ENCODE results near the gene SLC25A39.
"Not testable (repeated sequence)": the region's sequence is repeated elsewhere in the genome, so short reads cannot be mapped to it uniquely, and the experiment has no call there.

The SLC25A39 gene

GRCh38 chr17:44324571-44325275 is at the start of gene SLC25A39:
Gene SLC25A39 (minus strand): TSS chr17:44324823. CDS start chr17:44323562, 1,261 bp downstream.
- DNase-seq: peak; percentile 84

DNA sequence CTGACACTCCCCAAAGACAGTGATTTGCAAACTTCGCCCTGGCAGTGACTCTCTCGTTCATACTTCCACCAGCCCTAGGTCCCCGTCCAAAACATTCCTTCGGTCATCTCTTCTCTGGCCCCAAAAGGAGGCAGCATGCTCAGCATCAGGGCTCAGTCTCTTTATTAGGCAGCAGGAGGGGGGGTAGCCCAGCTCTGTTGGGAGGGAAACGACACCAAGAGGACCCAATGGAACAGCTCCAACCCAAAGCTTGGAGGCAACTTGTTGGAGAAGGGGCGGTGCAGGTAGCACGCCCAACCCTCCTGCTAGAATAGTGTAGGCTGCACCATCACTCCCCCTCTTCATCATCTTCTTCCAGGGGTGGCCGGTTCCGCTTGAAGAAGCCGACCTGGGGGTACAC is 47.4 kb upstream of the SLC25A39 start:
- no peak for DNase-seq

GRCh38 chr17:44369414-44370023 is 44.9 kb upstream of the SLC25A39 start:
- DNase-seq: not testable (repeated sequence)

DNA sequence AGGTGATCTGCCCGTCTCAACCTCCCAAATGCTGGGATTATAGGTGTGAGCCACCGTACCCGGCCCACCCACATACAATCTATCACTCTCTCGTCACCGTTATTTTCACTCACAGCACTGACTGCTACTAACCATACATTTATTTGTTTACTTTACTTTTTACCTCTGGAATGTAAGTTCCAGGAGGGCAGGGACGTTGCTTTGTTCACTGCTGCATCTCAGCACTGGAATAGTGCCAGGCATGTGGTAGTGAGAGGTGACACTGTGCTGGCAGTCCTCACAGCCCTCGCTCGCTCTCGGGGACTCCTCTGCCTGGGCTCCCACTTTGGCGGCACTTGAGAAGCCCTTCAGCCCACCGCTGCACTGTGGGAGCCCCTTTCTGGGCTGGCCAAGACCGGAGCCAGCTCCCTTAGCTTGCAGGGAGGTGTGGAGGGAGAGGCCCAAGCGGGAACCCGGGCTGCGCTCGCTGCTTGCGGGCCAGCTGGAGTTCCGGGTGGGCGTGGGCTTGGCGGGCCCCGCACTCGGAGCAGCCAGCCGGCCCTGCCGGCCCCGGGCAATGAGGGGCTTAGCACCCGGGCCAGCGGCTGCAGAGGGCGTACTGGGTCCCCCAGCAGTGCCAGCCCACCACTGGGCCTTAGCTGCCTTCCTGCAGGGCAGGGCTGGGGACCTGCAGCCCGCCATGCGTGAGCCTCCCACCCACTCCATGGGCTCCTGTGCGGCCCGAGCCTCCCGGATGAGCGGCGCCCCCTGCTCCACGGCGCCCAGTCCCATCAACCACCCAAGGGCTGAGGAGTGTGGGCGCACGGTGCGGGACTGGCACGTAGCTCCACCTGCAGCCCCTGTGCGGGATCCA is 44.0 kb upstream of the SLC25A39 start:
- DNase-seq: not testable (repeated sequence)

DNA sequence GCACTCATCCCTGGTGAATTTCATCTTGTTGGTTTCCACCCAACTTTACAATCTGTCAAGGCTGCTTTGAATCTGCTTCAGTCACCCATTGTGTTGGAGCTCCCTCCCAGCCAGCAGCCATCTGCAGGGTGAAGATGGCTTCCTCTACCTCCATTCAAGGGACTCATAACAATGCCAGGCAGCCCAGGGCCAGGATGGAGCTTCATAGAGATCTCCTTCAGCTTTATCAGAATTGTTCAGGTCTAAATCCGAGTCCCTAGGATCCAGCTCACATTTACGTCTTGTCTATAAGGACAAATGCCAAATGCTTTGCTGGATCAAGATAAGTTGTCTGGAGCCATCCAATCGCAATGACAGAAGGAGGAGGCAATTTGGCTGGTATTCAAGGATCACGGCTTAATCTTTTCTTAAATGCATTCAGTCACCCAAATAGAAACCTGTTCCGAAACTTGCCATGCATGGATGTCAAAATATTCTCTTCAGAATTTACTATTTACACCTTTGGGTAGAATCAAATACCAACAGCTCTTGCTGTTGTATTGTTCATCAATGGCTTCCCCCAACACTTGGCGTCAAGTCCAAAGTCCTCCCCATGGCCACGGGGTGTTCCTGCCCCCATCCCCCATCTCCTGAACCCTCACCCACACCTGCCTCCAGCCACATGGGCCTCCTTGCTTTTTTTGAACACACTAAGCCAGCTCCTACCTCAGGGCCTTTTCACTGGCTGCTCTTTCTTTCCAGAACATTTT is 42.8 kb upstream of the SLC25A39 start:
- no peak for DNase-seq

- DNase-seq: not testable (repeated sequence)
Measured at GRCh38 chr17:44365051-44365450, 40.4 kb upstream of the SLC25A39 start.

DNA sequence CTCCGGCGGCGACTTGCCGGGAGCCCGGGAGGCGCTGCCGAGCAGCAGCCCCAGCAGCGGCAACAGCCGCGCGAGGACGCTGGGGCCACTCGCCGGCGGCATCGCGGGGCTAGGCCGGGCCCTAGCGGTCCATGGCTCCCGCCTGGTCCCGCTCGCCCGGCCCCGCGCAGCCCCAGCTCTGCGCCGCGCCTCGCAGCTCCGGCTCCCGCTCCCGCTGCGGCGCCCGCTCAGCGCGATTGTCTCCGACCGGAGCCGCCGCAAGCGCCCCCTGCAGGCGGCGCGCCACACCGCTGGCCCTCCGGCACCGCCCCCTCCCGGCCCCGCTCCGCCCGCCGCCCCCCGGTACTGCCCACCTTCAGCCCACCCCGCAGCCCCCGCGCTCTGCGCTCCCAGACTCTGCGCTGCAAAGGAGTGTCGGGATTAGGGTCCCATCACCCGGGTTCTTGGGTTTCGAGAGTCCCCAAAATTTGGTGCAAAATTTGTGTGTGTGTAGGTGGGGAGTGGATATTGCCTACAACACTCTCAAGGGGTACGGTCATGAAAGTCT is 39.1 kb upstream of the SLC25A39 start, which contains the start of gene FAM171A2:
FAM171A2 (minus strand) TSS at position 241 of the 547 bp plus-strand sequence; CDS start at position 102, 139 bp downstream.
- DNase-seq: peak; percentile 26

DNA sequence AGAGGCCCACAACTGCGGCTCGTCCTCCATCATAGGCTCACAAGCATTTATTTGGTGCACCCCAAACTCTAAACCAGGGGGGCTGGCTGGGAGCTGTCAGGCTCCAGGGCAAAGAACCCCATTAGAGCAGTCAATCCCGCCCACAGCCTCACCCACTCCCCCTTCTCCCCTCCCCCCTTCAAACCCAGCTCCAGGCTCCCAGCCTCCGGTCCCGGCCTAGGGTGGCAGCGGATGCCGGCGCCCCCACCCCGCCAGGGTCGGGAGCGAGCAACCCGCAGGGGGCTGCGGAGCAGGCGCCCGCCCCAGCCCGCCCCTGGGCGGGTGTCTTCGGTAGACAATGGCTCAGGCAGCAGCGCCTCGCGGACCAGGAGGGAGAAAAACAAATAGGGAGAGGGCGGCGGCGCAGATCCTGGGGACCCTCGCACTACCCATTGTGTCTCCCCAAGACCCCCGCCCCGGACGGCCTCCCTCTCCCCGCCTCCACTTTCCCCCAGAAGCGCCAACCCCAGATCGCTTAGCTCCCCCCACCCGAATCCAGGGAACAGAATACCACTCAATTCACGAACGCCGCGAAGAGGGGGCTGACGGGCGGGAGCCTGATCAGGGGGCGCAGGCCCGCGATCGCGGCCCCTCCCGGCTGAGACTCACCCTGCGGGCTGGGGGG is 38.5 kb upstream of the SLC25A39 start:
- DNase-seq: no peak

- no peak for DNase-seq
Measured at GRCh38 chr17:44362459-44362948, 37.9 kb upstream of the SLC25A39 start.

DNA sequence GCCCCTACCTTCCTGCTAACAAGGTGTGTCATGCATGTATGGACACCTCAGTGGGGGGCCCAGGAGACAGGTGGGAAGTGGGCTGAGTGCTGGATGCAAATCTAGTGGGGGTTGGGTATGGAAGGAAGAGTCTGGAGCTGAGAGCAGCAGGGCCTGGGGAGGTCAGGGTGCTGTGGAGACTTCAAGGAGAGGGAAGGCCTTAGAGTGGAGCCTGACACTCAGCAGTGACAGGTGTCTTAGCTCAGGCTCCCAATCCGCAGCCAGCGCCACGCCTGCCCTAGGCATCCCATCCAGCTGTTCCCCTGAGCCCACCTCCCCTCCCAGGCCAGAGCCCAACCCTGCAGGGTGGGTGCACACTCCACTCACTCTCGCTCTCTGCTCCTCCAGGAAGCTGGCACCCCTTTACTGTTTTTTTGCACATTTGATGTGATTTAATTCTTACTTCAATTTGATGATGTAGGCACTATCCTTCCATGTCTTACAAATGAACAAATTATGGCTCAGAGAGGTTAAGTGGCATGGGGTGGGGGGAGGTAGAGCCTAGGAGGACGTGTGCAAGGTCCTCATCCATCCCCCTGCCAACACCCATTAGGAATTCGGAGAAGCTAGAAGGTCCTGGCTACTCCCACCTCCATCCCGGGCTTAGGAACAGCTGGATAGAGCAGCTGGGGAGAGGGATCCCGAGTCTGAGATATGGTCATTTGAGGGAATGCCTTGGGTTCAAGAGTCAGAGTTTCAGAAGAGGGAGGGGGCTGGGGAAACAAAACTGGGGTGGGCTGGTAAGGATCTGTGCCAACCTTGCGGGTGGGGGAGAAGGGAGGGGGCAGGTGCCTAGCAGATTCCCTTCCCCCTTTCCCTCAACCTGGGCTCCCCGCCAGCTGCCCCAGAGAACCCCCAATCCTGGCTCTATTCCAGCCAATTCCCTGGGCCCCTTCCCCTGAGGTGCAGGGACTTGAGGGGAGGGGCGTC is 37.0 kb upstream of the SLC25A39 start:
- no peak for DNase-seq

DNA sequence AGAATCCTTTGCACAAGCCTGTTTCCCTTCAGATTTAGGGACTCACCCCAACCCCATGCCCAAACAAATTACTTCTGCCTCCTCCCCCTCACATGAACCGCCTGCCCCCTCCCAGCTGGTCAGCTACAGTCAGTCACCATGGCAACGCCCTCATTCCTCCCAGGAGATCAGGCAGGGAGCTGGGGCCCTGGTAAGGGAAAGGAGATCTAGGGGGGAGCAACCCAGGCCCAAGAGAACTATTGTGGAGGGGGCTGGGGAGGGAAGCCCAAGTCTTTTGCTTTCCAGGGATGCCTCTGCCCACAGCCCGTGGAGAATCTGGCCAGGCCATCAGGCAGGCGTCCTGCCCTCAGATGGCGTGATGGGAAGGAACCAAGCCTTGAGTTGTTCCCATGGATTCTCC is 36.2 kb upstream of the SLC25A39 start:
- no peak for DNase-seq

DNA sequence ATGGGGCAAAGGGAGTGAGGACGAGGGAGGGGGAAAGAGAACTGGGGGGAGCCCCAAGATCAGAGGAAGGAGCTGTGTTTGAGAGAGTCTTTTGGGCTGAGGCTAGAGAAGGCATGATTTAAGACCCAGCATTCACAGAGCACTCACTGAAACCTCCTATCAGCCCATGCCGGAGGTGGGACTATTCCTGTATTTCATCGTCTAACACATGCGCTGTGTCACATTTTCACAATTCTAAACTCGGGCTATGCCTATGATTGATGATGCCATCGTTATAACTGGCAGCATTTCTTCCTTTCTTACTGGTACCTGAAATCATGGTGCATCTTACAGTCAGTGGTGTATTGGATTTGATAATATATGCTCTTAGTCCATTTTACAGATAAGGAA is 35.5 kb upstream of the SLC25A39 start:
- no peak for DNase-seq

- no peak for DNase-seq
Measured at GRCh38 chr17:44359458-44360143, 35.0 kb upstream of the SLC25A39 start.

GRCh38 chr17:44359006-44359405 is 34.4 kb upstream of the SLC25A39 start:
- DNase-seq: no peak

GRCh38 chr17:44358066-44358465 is 33.4 kb upstream of the SLC25A39 start:
- no peak for DNase-seq

- DNase-seq: no peak
Measured at GRCh38 chr17:44356241-44356640, 31.6 kb upstream of the SLC25A39 start.

DNA sequence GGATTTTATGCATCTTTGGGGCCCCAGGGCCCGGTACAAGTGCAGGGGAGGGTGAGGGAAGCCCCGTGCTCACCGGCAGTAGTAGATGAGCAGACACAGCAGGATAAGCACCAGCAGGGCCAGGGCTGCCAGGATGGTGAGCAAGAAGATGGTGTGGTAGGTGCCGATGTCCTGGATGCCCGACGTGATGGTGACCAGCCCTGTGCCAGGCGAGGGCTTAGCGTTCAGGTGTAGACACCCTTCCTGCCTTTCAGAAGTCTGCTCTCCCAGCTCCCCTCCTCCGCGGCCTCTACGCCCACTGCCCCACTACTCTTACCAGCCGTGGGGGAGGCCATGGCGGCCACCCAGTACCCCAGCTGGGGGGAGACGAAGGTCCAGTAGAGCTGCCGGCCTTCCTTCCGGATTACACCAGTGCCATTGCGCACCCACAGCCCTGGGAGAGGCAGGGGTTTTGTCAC is 31.0 kb upstream of the SLC25A39 start:
- no peak for DNase-seq

DNA sequence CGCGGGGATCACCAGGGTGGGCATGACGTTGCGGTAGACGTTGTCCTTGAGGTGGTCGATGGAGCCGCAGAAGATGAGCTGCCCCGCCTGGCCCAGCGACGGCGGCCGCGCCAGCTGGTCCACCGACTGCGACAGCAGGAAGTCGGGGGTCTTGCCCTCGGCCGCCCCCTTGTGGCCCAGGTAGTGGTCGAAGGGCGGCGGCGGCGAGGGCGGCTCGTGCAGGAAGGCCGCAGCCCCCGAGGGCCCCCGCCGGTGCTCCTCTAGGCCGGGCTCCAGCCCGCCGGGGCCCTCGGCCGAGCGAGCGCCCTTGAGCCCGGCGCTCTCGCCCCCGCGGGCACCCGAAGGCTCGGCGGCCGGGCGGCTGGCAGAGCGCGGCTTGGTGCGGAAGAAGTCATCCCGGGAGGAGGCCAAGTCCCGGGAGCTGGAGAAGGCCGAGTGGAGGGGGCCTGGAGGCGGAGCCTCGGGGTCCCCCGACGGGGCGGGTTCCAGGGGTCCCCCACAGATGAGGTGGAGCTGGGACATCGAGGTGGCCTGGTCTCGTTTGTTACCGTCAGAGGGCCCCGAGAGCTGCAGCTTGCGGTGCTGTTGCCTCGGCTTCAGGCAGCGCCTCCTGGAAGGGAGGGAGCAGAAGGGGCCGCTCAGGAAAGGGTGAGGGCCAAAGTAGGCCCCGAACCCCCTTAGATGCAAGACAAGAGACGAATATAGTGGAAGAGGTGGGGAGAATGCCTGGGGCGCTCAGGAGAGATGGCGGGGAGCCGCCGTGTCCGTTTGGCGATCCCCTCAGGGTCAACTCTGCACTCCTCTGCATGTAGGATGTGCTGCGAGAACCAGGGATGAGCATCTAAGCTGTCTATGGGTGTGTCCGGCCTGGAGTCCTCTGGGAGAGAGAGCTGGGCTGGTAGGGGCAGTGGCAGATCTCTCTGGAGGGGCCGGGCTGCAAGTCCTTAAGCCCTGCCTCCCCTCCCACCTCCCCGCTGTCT is 30.2 kb upstream of the SLC25A39 start:
- DNase-seq: no peak
